GM12864 (cell line): Measurements from ENCODE around the gene MAS1L.
"Not testable (repeated sequence)": the region's sequence is repeated elsewhere in the genome, so short reads cannot be mapped to it uniquely, and the experiment has no call there.

ENCODE experiments used
- DNase-seq: peaks from one replicate; pipeline ENCODE4 v3.0.0-alpha.2; 2011; ENCODE audit warnings: low read depth
- H3K4me3 ChIP-seq: 2 replicates; pipeline ENCODE4 v1.5.1; 2011; ENCODE audit warnings: mild to moderate bottlenecking, low read depth, low read length, control low read depth
- CTCF ChIP-seq: IDR thresholded peaks from 2 replicates; pipeline ENCODE4 v1.5.1; 2011; ENCODE audit warnings: low read depth, mild to moderate bottlenecking, moderate library complexity, low read length, control low read depth, inconsistent platforms; ENCODE audit errors: missing control alignments

MAS1L gene

GRCh38 chr6:29462022-29462421 is 25.7 kb downstream of the MAS1L start:
- no peak for DNase-seq
- TF ChIP-seq CTCF, result no peak
- no peak overlapping the region for H3K4me3 ChIP-seq

GRCh38 chr6:29461021-29461814 is 26.5 kb downstream of the MAS1L start:
- no peak for DNase-seq
- no peak for TF ChIP-seq CTCF
- no peak overlapping the region for H3K4me3 ChIP-seq

- no peak for TF ChIP-seq CTCF
- H3K4me3 ChIP-seq, result no peak within 1 kb of the TSS
- DNase-seq, result no peak
These were observed 30.8 kb downstream of the MAS1L start, which contains the start of the genes OR11A1 and OR2H1 for GRCh38 chr6:29456971-29457370. Gene OR11A1, minus strand, starts transcription at chr6:29457071. Its CDS starts 29,430 bp downstream, at chr6:29427641. Gene OR2H1, plus strand, starts transcription at chr6:29457155. Its CDS starts 4,615 bp downstream, at chr6:29461770.

GRCh38 chr6:29451471-29452193 is 36.1 kb downstream of the MAS1L start:
- no peak for TF ChIP-seq CTCF

GRCh38 chr6:29447670-29448069 is 40.1 kb downstream of the MAS1L start:
- TF ChIP-seq CTCF, result no peak
- H3K4me3 ChIP-seq, result no peak overlapping the region
- DNase-seq, result no peak

More at GRCh38 chr6:29451471-29452193, 36.1 kb downstream of the MAS1L start:
- no peak overlapping the region for H3K4me3 ChIP-seq
- DNase-seq, result no peak

GRCh38 chr6:29444031-29444430 is 43.7 kb downstream of the MAS1L start:
- DNase-seq, H3K4me3 ChIP-seq: not testable (repeated sequence)

GRCh38 chr6:29442719-29443118 is 45.0 kb downstream of the MAS1L start:
- no peak for DNase-seq
- no peak for TF ChIP-seq CTCF
- no peak overlapping the region for H3K4me3 ChIP-seq
